Jurkat, Clone E6-1 (cell line): Measurements from ENCODE around the gene PARP12. TPM values are rescaled to one million over a fixed set of nuclear protein-coding genes. Genes with fewer than 3 reads are reported as not detected.
"Not testable (repeated sequence)": the region's sequence is repeated elsewhere in the genome, so short reads cannot be mapped to it uniquely, and the experiment has no call there.

ENCODE experiments used
- DNase-seq: peaks from one replicate; pipeline ENCODE4 v3.0.0-alpha.2; 2011; ENCODE audit warnings: low read depth, low spot score
- H3K4me3 ChIP-seq: 2 replicates; pipeline ENCODE4 v1.5.1; 2011; ENCODE audit warnings: mild to moderate bottlenecking, low read length, control low read depth, moderate library complexity
- polyA plus RNA-seq: library from polyadenylated mRNA; unstranded; fragments of >200 nt; gene quantifications from one replicate; pipeline ENCODE4 v1.2.1, GENCODE V29; 2012; ENCODE audit warnings: missing spikeins; ENCODE audit not compliant: insufficient read length, insufficient read depth

PARP12 gene
- 26.9 TPM for polyA plus RNA-seq

- DNase-seq = peak; percentile 71
These were observed at the start of gene PARP12 for GRCh38 chr7:140062528-140063299. Gene PARP12 (minus strand): TSS chr7:140062951. CDS start chr7:140062847, 104 bp downstream.

DNA sequence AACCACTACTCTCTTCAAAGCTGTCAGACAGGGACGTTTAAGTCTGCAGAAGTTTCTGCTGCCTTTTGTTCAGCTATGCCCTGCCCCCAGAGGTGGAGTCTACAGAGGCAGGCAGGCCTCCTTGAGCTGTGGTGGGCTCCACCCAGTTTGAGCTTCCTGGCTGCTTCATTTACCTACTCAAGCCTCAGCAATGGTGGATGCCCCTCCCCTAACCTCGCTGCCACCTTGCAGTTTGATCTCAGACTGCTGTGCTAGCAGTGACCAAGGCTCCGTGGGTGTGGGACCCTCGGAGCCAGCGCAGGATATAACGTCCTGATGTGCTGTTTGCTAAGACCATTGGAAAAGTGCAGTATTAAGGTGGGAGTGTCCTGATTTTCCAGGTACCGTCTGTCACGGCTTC lies 46.0 kb upstream of the PARP12 start:
- not testable (repeated sequence) for H3K4me3 ChIP-seq

More at GRCh38 chr7:140062528-140063299, at the start of gene PARP12:
- H3K4me3 ChIP-seq = peak within 1 kb of the TSS; percentile 72

GRCh38 chr7:140096459-140096858 lies 33.7 kb upstream of the PARP12 start:
- H3K4me3 ChIP-seq = no peak overlapping the region

More for the DNA sequence above, 46.0 kb upstream of the PARP12 start:
- DNase-seq = not testable (repeated sequence)

GRCh38 chr7:140093375-140093774 lies 30.6 kb upstream of the PARP12 start:
- DNase-seq = no peak
- H3K4me3 ChIP-seq = no peak overlapping the region

More at GRCh38 chr7:140096459-140096858, 33.7 kb upstream of the PARP12 start:
- DNase-seq = no peak

DNA sequence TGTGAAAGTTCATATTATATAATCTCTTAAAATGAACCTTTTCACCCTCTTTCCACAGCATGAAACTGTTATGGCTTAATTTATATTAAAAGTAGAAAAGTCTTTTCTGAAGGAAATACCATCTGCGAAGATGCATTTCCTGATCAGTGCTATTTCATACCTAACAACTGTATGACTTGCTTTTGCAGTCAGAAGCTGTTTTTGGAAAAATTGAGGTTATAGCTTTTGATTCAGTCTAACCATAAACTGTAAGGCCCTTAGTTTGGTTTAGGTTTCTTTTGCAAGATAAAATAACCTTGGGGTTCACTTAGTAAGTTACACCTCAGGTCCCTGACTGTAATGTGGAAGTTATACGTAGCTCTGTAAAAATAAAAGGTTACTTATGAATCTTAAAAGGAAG lies 22.7 kb upstream of the PARP12 start:
- no peak overlapping the region for H3K4me3 ChIP-seq
- DNase-seq = peak; percentile 35

DNA sequence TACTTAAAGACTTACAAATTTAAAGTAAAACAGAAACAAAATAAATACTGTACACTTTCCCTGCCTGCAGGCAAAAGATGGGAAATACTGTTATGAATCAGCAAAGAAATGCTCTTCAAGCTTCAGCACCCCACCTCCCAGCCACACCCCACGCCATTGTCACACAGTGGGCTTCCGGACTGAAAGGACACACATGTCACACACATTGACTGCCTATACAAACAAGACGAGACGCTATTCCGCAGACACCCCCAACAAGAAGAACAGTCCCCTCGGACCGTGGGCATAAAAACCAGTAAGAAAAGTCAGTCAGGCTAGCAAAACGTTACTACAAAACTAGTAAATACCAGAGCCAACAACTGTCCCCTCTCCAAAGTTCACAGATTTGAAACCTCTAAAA lies 22.2 kb upstream of the PARP12 start:
- DNase-seq = no peak
- H3K4me3 ChIP-seq = no peak overlapping the region

DNA sequence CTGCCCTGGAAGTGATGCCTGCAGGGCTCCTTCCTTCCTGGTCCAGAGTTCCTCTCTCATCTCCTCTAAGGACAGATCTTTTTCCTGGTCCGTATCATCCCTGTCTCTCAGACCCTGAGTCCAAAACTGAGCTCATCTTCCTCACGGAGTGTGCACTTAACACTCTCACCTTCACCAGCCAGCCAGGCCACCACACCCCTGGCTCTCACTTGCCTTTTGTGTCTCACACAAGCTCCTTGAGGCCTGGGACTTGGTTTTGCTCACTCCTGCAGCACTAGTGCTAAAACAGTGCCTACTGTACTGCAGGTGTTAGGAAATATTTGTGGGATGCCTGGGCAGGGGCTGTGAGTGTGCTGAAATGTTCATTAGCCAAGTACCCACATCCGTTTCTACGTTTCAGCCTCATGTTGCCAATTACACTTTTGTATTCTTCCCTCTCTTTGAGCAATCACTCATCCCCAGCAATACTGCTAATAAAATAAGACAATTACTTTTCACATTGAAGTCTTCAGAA lies 21.4 kb upstream of the PARP12 start:
- H3K4me3 ChIP-seq = no peak overlapping the region
- DNase-seq = peak; percentile 85

DNA sequence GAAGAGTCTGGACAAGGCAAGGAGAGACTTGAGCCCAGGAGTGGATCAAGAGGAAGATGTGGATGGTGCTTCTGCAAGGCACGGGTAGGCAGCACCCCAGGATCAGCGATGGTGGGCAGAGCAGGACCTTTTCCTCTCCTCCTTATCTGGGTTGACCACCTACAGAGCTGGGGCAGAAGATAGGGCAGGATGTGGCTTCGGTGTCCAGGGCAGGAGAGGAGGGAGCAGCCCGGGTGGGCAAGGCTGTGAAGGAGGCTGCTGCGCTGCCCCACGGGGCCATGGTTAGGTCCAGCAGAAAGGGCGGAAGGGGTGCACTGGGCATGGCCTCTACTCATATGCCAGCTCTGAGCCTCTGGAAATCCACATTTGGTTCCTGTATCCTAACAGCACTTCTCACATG lies 20.0 kb upstream of the PARP12 start:
- no peak overlapping the region for H3K4me3 ChIP-seq
- no peak for DNase-seq

DNA sequence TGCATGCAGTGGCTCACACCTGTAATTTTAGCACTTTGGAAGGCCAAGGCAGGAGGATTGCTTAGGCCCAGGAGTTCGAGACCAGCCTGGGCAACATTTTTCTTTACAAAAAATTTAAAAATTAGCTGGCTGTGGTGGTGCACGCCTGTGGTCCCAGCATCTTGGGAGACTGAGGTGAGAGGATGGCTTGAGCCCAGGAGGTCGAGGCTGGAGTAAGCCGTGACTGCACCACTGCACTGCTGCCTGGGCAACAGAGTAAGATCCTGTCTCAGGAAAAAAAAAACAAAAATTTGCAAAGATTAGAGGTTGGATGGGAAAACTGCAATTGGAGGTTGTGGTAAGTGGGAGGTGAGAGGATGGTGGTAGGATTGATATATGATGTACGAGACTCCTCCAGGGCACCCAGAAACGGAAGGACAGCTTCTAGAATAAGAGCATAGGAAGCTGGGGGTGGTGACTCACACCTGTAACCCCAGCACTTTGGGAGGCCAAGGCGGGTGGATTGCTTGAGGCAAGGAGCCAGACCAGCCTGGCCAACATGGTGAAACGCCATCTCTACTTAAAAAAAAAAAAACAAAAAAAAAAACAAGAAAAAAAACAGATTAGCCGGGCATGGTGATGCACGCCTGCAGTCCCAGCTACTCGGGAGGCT lies 19.1 kb upstream of the PARP12 start:
- DNase-seq = no peak
- no peak overlapping the region for H3K4me3 ChIP-seq

DNA sequence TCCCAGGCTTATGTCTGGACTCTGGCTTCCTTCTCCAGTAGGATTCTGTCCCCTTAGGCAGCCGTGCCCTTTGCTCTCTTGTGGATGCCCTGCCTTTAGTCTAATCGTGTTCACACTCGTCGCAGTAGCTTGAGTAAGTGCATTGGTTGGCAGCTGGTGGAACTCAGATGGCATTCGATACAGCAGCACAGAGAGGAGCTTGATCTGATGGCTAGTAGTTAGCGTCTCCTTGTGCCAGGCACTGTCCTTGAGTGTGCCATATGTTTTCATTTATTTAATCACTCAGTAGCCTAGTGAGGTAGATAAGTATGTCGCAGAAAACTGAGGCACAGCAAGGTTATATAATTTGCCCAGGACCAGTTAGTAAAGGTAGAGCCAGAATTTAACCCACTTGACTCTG lies 18.2 kb upstream of the PARP12 start:
- H3K4me3 ChIP-seq = no peak overlapping the region
- DNase-seq = no peak

- no peak for DNase-seq
- H3K4me3 ChIP-seq = no peak overlapping the region
These were observed 16.4 kb upstream of the PARP12 start for GRCh38 chr7:140079121-140079536.

DNA sequence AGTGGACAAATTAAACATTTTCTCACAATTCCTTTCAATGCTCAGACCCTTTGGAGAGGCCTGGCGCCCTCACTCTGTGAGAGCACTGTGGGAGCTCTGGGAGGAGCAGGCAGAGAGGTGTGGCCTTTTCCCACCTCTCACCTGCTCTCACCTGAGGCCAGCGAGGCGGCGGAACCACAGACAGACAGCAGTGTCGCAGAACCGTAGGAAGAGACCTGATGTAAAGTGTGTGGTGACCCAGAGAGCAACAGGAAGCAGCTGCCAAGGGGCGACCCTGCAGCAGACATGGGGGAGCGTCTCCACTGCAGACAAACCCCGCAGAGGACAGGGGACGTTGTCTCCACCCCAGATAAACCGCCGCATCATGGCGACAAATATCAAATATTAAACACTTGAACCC lies 15.6 kb upstream of the PARP12 start:
- H3K4me3 ChIP-seq = no peak overlapping the region
- DNase-seq = no peak

GRCh38 chr7:140074780-140075179 lies 12.0 kb upstream of the PARP12 start:
- no peak for DNase-seq
- no peak overlapping the region for H3K4me3 ChIP-seq

GRCh38 chr7:140070546-140070945 lies 7.8 kb upstream of the PARP12 start:
- H3K4me3 ChIP-seq = no peak overlapping the region
- DNase-seq = no peak

GRCh38 chr7:140069298-140069949 lies 6.7 kb upstream of the PARP12 start:
- peak; percentile 36 for DNase-seq

GRCh38 chr7:140068033-140068432 lies 5.3 kb upstream of the PARP12 start:
- DNase-seq = no peak
- H3K4me3 ChIP-seq = no peak overlapping the region

More at GRCh38 chr7:140069298-140069949, 6.7 kb upstream of the PARP12 start:
- no peak overlapping the region for H3K4me3 ChIP-seq

DNA sequence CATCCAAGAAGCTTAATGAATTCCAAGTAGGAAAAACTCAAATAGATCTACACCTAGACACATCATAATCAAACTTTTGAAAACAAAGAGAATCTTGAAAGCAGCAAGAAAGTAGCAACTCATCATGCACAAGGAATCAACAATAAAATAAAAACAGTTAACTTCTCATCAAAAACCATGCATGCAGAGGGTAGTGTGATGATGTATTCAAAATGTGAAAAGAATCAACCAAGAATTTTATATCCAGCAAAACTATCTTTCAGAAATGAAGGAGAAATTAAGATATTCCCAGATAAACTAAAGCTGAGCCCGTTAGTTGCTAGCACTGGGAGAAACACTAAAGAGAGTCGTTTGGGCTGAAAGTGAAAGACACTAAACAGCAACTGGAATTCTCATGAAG lies 4.3 kb upstream of the PARP12 start:
- DNase-seq = no peak
- H3K4me3 ChIP-seq = no peak overlapping the region

DNA sequence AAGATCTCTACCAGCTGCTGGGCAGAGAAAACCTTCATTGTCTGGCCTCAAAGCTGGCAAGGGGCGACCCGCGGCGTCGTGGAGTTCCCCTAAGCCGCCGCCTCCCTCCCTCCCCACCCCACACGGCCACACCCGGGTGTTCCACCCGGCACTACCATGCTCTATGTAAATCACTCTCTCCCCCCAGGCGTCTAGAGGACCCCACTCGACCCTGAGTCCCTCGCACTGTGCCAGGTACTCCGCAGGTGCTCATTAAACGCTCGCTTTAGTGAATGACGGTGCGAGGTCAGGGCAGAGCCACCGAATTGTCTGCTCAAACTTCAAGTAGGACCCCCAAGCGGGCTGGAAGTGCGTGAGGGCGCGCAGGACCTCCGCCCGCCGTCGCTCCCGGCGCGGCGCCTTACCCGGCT lies 628 bp downstream of the PARP12 start:
- peak overlapping the region; percentile 72 for H3K4me3 ChIP-seq
- DNase-seq = peak; percentile 23

DNA sequence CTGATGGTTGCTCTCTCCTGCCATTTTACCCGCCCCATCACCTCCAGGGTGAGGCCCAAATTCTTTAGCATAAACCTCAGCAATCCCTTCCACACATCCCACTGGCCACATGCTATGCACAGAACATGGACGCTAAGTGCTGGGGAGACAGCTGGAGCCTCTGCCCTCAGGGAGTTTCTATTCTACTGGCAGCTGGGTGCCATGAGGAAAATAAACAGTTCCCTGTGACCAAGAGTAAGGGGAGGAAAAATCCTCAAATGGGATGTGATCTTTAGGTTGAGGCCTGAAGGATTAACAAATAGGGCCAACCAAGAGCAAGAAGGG lies 1.2 kb downstream of the PARP12 start:
- peak overlapping the region; percentile 72 for H3K4me3 ChIP-seq
- DNase-seq = no peak
